GM12872 (cell line): Measurements from ENCODE around the gene RGS19.
A peak's percentile ranks its signal among the peaks of the same experiment; 100 is the strongest.

ENCODE experiments used
- TF ChIP-seq, protein P1 (sequence below): IDR thresholded peaks from 3 replicates; pipeline ENCODE4 v1.5.1; 2011; ENCODE audit warnings: low read depth, mild to moderate bottlenecking, low read length, moderate library complexity; ENCODE audit not compliant: insufficient read depth

Gene RGS19

GRCh38 chr20:64073476-64074183, 5.7 kb downstream of the RGS19 start:
- TF ChIP-seq, protein P1, sequence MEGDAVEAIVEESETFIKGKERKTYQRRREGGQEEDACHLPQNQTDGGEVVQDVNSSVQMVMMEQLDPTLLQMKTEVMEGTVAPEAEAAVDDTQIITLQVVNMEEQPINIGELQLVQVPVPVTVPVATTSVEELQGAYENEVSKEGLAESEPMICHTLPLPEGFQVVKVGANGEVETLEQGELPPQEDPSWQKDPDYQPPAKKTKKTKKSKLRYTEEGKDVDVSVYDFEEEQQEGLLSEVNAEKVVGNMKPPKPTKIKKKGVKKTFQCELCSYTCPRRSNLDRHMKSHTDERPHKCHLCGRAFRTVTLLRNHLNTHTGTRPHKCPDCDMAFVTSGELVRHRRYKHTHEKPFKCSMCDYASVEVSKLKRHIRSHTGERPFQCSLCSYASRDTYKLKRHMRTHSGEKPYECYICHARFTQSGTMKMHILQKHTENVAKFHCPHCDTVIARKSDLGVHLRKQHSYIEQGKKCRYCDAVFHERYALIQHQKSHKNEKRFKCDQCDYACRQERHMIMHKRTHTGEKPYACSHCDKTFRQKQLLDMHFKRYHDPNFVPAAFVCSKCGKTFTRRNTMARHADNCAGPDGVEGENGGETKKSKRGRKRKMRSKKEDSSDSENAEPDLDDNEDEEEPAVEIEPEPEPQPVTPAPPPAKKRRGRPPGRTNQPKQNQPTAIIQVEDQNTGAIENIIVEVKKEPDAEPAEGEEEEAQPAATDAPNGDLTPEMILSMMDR: no peak

GRCh38 chr20:64072498-64073063, 6.7 kb downstream of the RGS19 start:
- TF ChIP-seq, protein P1: no peak

- TF ChIP-seq, protein P1: no peak
Measured at GRCh38 chr20:64071341-64072332, 7.7 kb downstream of the RGS19 start.

DNA sequence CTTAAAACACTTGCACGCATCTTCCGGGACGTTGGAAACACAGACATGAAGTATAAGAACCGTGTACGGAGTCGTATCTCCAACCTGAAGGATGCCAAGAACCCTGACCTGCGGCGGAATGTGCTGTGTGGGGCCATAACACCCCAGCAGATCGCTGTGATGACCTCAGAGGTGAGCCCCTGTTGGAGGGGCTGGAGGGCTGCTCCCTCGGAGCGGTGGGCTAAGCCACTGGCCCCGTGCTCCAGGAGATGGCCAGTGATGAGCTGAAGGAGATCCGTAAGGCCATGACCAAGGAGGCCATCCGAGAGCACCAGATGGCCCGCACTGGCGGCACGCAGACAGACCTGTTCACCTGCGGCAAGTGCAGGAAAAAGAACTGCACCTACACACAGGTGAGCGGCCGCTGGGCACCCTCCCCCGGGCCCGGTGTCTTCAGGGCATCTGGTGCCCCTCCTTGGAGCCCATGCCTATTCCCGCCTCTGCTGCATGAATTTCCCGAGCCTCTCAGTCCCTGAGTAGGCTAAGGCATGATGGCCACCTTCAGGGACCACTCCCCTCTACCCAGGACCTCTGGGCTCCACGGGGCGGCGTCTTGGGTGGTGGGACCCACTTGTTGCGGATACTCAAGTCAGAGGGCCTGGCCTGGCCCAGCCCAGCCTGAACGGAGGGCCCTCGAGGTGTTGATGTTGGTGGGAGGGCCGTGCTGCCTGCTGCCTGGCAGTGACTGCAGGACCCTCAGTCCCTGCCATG, 8.9 kb downstream of the RGS19 start:
- TF ChIP-seq, protein P1: no peak

- TF ChIP-seq, protein P1: peak; percentile 90
Measured at GRCh38 chr20:64069614-64070243, 9.6 kb downstream of the RGS19 start.

- TF ChIP-seq, protein P1: no peak
Measured at GRCh38 chr20:64069209-64069613, 10.1 kb downstream of the RGS19 start.
